IMR-90 (cell line): ENCODE results near the gene RNF166. TPM values are rescaled to one million over a fixed set of nuclear protein-coding genes. Genes with fewer than 3 reads are reported as not detected.

ENCODE experiments used
- ATAC-seq: fragments of 200-7000 bp; cut with Tn5 transposase; 2 replicates; pipeline ENCODE4 v1.9.1; 2020; ENCODE audit warnings: low read depth, mild to moderate bottlenecking, moderate library complexity
- BruUV-seq: library from RNA; stranded (reverse); fragments of 400-500 nt; replicated peaks from 2 replicates; lab custom pipeline; 2021; lab: Mats Ljungman, UMichigan
- CTCF ChIA-PET: fragments of 300-600 bp; formaldehyde crosslinking; extraction: SDS; loops from one replicate; lab custom pipeline; 2021; ENCODE audit warnings: antibody characterized with exemption; lab: Yijun Ruan, JAX
- POLR2A ChIA-PET: fragments of 300-600 bp; sonication (Branson Sonifier 250); formaldehyde crosslinking; loops from one replicate; lab custom pipeline; 2022; ENCODE audit warnings: antibody characterized with exemption; ENCODE audit not compliant: unreplicated experiment; lab: Charles Lee
- DNase-seq: peaks from one replicate; pipeline ENCODE4 v3.0.0; 2013
- H2AFZ ChIP-seq: replicated peaks from 2 replicates; pipeline ENCODE3; 2013; ENCODE audit warnings: low read length, mild to moderate bottlenecking; ENCODE audit not compliant: poor library complexity
- H2AK5ac ChIP-seq: 2 replicates; pipeline ENCODE4 v1.6.1; 2013; ENCODE audit warnings: low read depth, low read length, inconsistent platforms
- H2AK9ac ChIP-seq: replicated peaks from 2 replicates; pipeline ENCODE3; 2013; ENCODE audit warnings: mild to moderate bottlenecking, low read depth, low read length, moderate library complexity; ENCODE audit not compliant: poor library complexity
- H2BK120ac ChIP-seq: 2 replicates; pipeline ENCODE4 v1.6.1; 2013; ENCODE audit warnings: low read depth, low read length, inconsistent platforms
- H2BK15ac ChIP-seq: 3 replicates; pipeline ENCODE4 v1.6.1; 2013; ENCODE audit warnings: low read depth, low read length, inconsistent platforms
- H2BK20ac ChIP-seq: 2 replicates; pipeline ENCODE4 v1.6.1; 2013; ENCODE audit warnings: low read depth, mild to moderate bottlenecking, inconsistent platforms, low read length, moderate library complexity
- H2BK5ac ChIP-seq: 2 replicates; pipeline ENCODE4 v1.6.1; 2013; ENCODE audit warnings: mild to moderate bottlenecking, low read depth, low read length, inconsistent platforms; ENCODE audit not compliant: poor library complexity, severe bottlenecking
- H3K14ac ChIP-seq: replicated peaks from 2 replicates; pipeline ENCODE4 v1.6.1; 2013; ENCODE audit warnings: low read depth, low read length, inconsistent platforms
- H3K18ac ChIP-seq: 2 replicates; pipeline ENCODE4 v1.6.1; 2013; ENCODE audit warnings: low read depth, low read length, control low read depth
- H3K23ac ChIP-seq: 2 replicates; pipeline ENCODE4 v1.6.1; 2013; ENCODE audit warnings: low read depth, low read length, inconsistent platforms
- H3K27ac ChIP-seq: 2 replicates; pipeline ENCODE4 v1.5.1; 2013; ENCODE audit warnings: mild to moderate bottlenecking, control low read depth, low read length; ENCODE audit not compliant: insufficient read depth
- H3K27me3 ChIP-seq: 2 replicates; pipeline ENCODE4 v1.6.1; 2013; ENCODE audit warnings: low read length; ENCODE audit not compliant: control insufficient read depth, insufficient read depth
- H3K36me3 ChIP-seq: 2 replicates; pipeline ENCODE4 v1.6.1; 2013; ENCODE audit warnings: low read length, mixed read lengths; ENCODE audit not compliant: control insufficient read depth, insufficient read depth
- H3K4ac ChIP-seq: 2 replicates; pipeline ENCODE4 v1.6.1; 2013; ENCODE audit warnings: low read depth, low read length, inconsistent platforms
- H3K4me1 ChIP-seq: 2 replicates; pipeline ENCODE4 v1.6.1; 2013; ENCODE audit warnings: low read length, mixed read lengths; ENCODE audit not compliant: control insufficient read depth, insufficient read depth
- H3K4me2 ChIP-seq: 2 replicates; pipeline ENCODE4 v1.6.1; 2013; ENCODE audit warnings: low read depth, mild to moderate bottlenecking, control low read depth, low read length, moderate library complexity
- H3K4me3 ChIP-seq: 2 replicates; pipeline ENCODE4 v1.5.1; 2013; ENCODE audit warnings: low read depth, mild to moderate bottlenecking, control low read depth, low read length, moderate library complexity; ENCODE audit not compliant: insufficient read depth
- H3K56ac ChIP-seq: 2 replicates; pipeline ENCODE4 v1.6.1; 2013; ENCODE audit warnings: low read length, inconsistent platforms; ENCODE audit not compliant: insufficient read depth; ENCODE audit errors: extremely low read depth
- H3K79me1 ChIP-seq, 2 experiments: 2 replicates each; pipeline ENCODE4 v1.6.1; 2013; ENCODE audit warnings: low read length in 2 of 2, inconsistent platforms in 1 of 2, low read depth in 1 of 2
- H3K9ac ChIP-seq: 2 replicates; pipeline ENCODE4 v1.6.1; 2013; ENCODE audit warnings: low read depth, low read length, control low read depth
- H3K9me1 ChIP-seq: 2 replicates; pipeline ENCODE4 v1.6.1; 2013; ENCODE audit warnings: low read length, inconsistent platforms; ENCODE audit not compliant: insufficient read depth
- H3K9me3 ChIP-seq: 2 replicates; pipeline ENCODE4 v1.6.1; 2013; ENCODE audit warnings: low read length; ENCODE audit not compliant: control insufficient read depth, insufficient read depth
- H4K20me1 ChIP-seq: 2 replicates; pipeline ENCODE4 v1.6.1; 2013; ENCODE audit warnings: low read length, inconsistent platforms; ENCODE audit not compliant: insufficient read depth
- H4K5ac ChIP-seq: 2 replicates; pipeline ENCODE4 v1.6.1; 2013; ENCODE audit warnings: mild to moderate bottlenecking, low read depth, low read length, control low read depth
- H4K8ac ChIP-seq, 2 experiments: 2 replicates each; pipeline ENCODE4 v1.6.1; 2013; ENCODE audit warnings: low read depth in 2 of 2, low read length in 2 of 2, control low read depth in 1 of 2, inconsistent platforms in 1 of 2
- H4K91ac ChIP-seq: 2 replicates; pipeline ENCODE4 v1.6.1; 2013; ENCODE audit warnings: low read depth, low read length, inconsistent platforms; ENCODE audit not compliant: insufficient read depth
- CHD1 ChIP-seq: IDR thresholded peaks from 2 replicates; pipeline ENCODE4 v1.6.1; 2012; ENCODE audit warnings: low read depth, low read length, improper control_type of control experiment
- FOS ChIP-seq: fragments of 150-350 bp; IDR thresholded peaks from 2 replicates; pipeline ENCODE4 v1.6.1; 2016; ENCODE audit warnings: low read depth, low read length
- MAFK ChIP-seq: IDR thresholded peaks from 2 replicates; pipeline ENCODE4 v1.6.1; 2012; ENCODE audit warnings: low read depth, low read length, improper control_type of control experiment
- MXI1 ChIP-seq: IDR thresholded peaks from 2 replicates; pipeline ENCODE4 v1.6.1; 2012; ENCODE audit warnings: low read depth, mild to moderate bottlenecking, low read length, moderate library complexity, borderline replicate concordance
- NFE2L2 ChIP-seq: fragments of 150-350 bp; IDR thresholded peaks from 2 replicates; pipeline ENCODE4 v1.6.1; 2016; ENCODE audit warnings: low read depth, mild to moderate bottlenecking, low read length
- POLR2A ChIP-seq: IDR thresholded peaks from 2 replicates; pipeline ENCODE4 v1.6.1; 2012; ENCODE audit warnings: mild to moderate bottlenecking, low read depth, low read length
- RAD21 ChIP-seq: IDR thresholded peaks from 2 replicates; pipeline ENCODE4 v1.6.1; 2012; ENCODE audit warnings: low read length, improper control_type of control experiment
- RCOR1 ChIP-seq: IDR thresholded peaks from 2 replicates; pipeline ENCODE4 v1.6.1; 2012; ENCODE audit warnings: mild to moderate bottlenecking, low read length, improper control_type of control experiment; ENCODE audit not compliant: insufficient replicate concordance
- RFX5 ChIP-seq: IDR thresholded peaks from 2 replicates; pipeline ENCODE4 v1.8.0; 2012; ENCODE audit warnings: low read depth, mild to moderate bottlenecking, low read length, moderate library complexity
- WGBS, 2 experiments: methylation state at CpG; one replicate each; pipeline versions ENCODE4 v1.1.5 to v1.1.7; 2013; ENCODE audit warnings: missing lambda C conversion rate in 2 of 2; ENCODE audit not compliant: insufficient read length in 1 of 2; ENCODE audit errors: extremely low coverage in 2 of 2; 5-methylcytosine and 5-hydroxymethylcytosine counted together
- dilution Hi-C: fragments of 300-500 bp; cut with HindIII; formaldehyde crosslinking; loops from one replicate; pipeline ENCODE4 v1.14.3; 2018; ENCODE audit warnings: low sequenced_read_pairs; ENCODE audit not compliant: unreplicated experiment
- in situ Hi-C: fragments of 300-500 bp; cut with MboI; formaldehyde crosslinking; loops from 3 replicates; pipeline ENCODE4 v1.14.3; 2019; ENCODE audit warnings: low sequenced_read_pairs, inconsistent platforms, mixed read lengths
- intact Hi-C: fragments of 100-400 bp; cut with micrococcal nuclease; formaldehyde crosslinking; loops from 2 replicates; pipeline ENCODE4 v1.10.0; 2022
- polyA plus RNA-seq, 3 experiments: library from polyadenylated mRNA; depleted of rRNA; stranded (reverse); fragments of >200 nt; gene quantifications; 2 replicates each; pipeline ENCODE4 v1.2.3, GENCODE V29; 2012; ENCODE audit warnings: low replicate concordance in 1 of 3
- total RNA-seq: library from RNA; depleted of rRNA; stranded (reverse); fragments of >200 nt; gene quantifications from 2 replicates; pipeline ENCODE4 v1.2.3, GENCODE V29; 2012
- TF ChIP-seq, protein P1 (sequence below): conservative IDR thresholded peaks from 2 replicates; pipeline ENCODE4 v1.5.1; 2012; ENCODE audit warnings: mild to moderate bottlenecking, low read depth, low read length, improper control_type of control experiment
- TF ChIP-seq, protein P2 (sequence below): fragments of 150-350 bp; IDR thresholded peaks from 2 replicates; pipeline ENCODE4 v1.6.1; 2016; ENCODE audit warnings: low read depth, mild to moderate bottlenecking, low read length, moderate library complexity, borderline replicate concordance
- TF ChIP-seq, protein P3 (sequence below): fragments of 150-350 bp; IDR thresholded peaks from 2 replicates; pipeline ENCODE4 v1.6.1; 2017; ENCODE audit warnings: mild to moderate bottlenecking, antibody characterized with exemption, low read length, low read depth

Gene RNF166
- total and polyA plus RNA-seq, 2 of the 4 experiments (the other 2 are of a cell fraction), result 8.1 to 17.4 TPM

DNA sequence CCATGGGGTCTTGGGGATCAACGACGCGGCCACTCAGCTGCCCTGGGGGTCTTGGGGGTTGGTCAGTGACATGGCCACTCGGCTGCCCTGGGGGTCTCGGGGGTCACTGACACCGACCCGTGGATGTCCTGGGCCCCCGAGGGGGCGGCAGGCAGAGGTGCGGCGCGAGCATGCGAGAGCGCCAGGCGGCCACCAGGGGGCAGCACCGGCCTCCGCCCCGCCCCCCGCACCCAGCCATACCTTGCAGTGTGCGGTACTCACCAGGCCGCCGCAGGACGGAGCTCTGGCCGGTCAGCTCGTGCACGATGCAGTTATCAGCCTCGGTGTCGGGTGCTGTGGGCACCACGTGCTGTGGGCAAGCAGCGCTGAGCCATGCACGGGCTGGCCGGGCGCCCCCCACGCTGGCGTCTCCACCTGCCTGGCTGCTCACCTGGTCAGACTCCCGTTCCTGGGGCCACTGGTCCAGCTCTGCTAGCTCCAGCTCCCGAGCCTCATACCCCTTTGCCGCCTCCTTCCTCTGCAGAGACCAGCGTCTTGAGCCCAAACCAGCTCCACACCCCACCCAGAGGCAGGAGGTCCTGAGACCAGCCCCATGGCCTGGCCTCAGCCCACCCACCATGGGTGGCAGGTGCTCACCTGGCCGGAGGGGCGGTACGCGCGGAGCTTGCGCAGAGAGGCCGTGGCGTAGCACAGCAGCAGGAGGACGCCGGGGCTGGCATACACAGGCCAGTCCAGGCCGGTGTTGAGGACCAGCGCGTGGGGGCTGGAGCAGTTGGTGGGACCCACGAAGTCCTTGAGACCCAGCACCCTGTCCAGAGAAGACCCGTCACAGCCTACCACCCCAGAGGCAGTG is 31.3 kb upstream of the RNF166 start (continued):
- no peak for TF ChIP-seq MAFK
- no peak for TF ChIP-seq NFE2L2
- TF ChIP-seq FOS, result no peak

DNA sequence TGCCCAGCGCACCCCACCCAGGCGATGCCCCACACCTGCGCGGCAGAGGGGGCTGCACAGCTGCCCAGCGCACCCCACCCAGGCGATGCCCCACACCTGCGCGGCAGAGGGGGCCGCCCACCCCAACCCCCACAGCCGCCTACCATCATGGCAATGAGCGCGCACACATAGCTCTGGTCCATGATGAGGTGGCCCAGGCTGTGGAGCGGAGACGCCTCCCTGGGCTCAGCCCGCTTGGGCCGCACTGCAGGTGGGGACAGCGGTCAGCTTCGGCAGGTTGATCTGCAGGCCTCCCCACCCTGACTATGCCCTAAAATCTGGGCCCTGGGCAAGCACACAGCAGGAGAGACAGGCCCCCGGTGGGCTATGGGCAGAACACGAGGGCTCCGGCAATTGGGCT is 30.3 kb upstream of the RNF166 start:
- 100% methylated on average over 5 of the region's 21 CpGs; no CpG with 5 or more reads in 1 of the 2 experiments for WGBS, 2 experiments

More for the DNA sequence above, 30.3 kb upstream of the RNF166 start:
- in situ Hi-C loops (no loop called here), intact Hi-C loops (no loop called here), dilution Hi-C loops (no loop called here)
- Histone ChIP-seq H3K4ac (no peak overlapping the region), H4K20me1 (peaks cover 50% of the 10 kb centered on the region), H2AK5ac (no peak overlapping the region), H3K14ac (no peak overlapping the region), H3K9ac (no peak overlapping the region), H4K91ac (no peak overlapping the region), H3K79me1 (peaks cover 3 to 55% of the 10 kb centered on the region in 2 experiments; a peak in 3 of 4 replicates), H3K18ac (no peak overlapping the region), H3K9me1 (no peaks in the 10 kb centered on the region; the same call in 1 of the 2 replicates), H3K9me3 (no peaks in the 10 kb centered on the region), H3K23ac (no peak overlapping the region), H3K56ac (no peak overlapping the region), H3K27ac (no peak overlapping the region), H3K4me2 (no peak overlapping the region), H2AK9ac (no peak overlapping the region), H3K4me3 (no peak overlapping the region), H2BK5ac (no peak overlapping the region), H2BK20ac (no peak overlapping the region), H3K36me3 (peaks cover 71% of the 10 kb centered on the region), H3K4me1 (no peaks in the 10 kb centered on the region), H2AFZ (no peak overlapping the region), H2BK120ac (no peak overlapping the region), H3K27me3 (no peaks in the 10 kb centered on the region), H2BK15ac (no peak overlapping the region), H4K5ac (no peak overlapping the region), H4K8ac (no peak overlapping the region)
- ATAC-seq (no peak), DNase-seq (no peak)
- TF ChIP-seq, protein P1, sequence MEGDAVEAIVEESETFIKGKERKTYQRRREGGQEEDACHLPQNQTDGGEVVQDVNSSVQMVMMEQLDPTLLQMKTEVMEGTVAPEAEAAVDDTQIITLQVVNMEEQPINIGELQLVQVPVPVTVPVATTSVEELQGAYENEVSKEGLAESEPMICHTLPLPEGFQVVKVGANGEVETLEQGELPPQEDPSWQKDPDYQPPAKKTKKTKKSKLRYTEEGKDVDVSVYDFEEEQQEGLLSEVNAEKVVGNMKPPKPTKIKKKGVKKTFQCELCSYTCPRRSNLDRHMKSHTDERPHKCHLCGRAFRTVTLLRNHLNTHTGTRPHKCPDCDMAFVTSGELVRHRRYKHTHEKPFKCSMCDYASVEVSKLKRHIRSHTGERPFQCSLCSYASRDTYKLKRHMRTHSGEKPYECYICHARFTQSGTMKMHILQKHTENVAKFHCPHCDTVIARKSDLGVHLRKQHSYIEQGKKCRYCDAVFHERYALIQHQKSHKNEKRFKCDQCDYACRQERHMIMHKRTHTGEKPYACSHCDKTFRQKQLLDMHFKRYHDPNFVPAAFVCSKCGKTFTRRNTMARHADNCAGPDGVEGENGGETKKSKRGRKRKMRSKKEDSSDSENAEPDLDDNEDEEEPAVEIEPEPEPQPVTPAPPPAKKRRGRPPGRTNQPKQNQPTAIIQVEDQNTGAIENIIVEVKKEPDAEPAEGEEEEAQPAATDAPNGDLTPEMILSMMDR, result no peak
- TF ChIP-seq RFX5, result no peak
- TF ChIP-seq POLR2A, result no peak
- TF ChIP-seq, protein P2, sequence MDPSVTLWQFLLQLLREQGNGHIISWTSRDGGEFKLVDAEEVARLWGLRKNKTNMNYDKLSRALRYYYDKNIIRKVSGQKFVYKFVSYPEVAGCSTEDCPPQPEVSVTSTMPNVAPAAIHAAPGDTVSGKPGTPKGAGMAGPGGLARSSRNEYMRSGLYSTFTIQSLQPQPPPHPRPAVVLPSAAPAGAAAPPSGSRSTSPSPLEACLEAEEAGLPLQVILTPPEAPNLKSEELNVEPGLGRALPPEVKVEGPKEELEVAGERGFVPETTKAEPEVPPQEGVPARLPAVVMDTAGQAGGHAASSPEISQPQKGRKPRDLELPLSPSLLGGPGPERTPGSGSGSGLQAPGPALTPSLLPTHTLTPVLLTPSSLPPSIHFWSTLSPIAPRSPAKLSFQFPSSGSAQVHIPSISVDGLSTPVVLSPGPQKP, result no peak
- no peak for TF ChIP-seq MAFK
- TF ChIP-seq, protein P3, sequence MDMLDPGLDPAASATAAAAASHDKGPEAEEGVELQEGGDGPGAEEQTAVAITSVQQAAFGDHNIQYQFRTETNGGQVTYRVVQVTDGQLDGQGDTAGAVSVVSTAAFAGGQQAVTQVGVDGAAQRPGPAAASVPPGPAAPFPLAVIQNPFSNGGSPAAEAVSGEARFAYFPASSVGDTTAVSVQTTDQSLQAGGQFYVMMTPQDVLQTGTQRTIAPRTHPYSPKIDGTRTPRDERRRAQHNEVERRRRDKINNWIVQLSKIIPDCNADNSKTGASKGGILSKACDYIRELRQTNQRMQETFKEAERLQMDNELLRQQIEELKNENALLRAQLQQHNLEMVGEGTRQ, result no peak
- TF ChIP-seq CHD1, result no peak
- TF ChIP-seq RCOR1, result no peak
- TF ChIP-seq RAD21, result no peak
- no peak for TF ChIP-seq MXI1
- BruUV-seq, result no TSS peak
- CTCF ChIA-PET, result interaction anchor here (1.2 to 1.5 kb wide), 4 partner anchors 10 to 75 kb away, joined by 3 to 5 read pairs (median 4); partner anchors contain the start of gene APRT
- POLR2A ChIA-PET, result no interaction called here
